ENCODE results near the gene KREMEN1. TPM values are rescaled to one million over a fixed set of nuclear protein-coding genes. Genes with fewer than 3 reads are reported as not detected.
"Not testable (repeated sequence)": the region's sequence is repeated elsewhere in the genome, so short reads cannot be mapped to it uniquely, and the experiment has no call there.

The KREMEN1 gene
- total RNA-seq, 1 experiment from 2014 or later = 2.2 TPM

DNA sequence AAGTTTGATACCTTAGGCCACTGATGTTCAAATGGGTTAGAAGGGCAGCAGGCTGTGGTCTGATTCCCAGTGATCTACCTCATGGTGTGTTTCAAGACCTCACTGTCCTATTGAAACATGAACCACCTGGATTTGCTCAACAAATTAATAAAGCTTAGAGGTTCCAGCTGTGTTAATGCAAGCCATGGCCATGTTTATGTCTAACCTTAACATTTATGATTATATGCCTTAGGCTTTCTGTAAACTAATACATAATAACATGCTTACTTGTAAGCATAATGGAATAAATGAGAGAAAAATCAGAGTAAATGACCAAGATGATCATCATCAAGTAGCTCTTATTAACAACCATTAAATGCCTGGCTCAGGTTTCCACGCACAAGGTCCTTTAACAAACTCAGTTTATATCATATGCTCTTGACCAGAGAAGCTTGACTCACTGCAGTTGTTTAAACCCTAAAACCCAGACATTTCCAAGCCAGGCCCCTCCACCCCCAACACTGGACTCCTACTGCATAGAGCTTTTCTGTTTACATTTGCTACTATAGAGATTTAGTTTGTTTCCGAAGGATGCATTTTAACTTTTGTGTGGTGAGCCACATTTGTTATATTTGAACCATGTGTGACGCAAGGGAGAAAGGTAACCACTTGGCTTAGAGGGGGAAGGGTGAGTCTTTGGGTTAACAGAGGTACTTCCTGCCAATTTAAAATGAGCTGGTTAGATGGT lies 43.7 kb downstream of the KREMEN1 start:
- ATAC-seq (no peak), DNase-seq (ENCODE audit: low read depth, low spot score) (no peak)
- Histone ChIP-seq H3K9me3 (ENCODE audit: control insufficient read depth, insufficient read depth, low read depth, low read length) (no peaks in the 10 kb centered on the region), H3K4me1 (ENCODE audit: control insufficient read depth, insufficient read depth, low read length) (no peaks in the 10 kb centered on the region), H3K27me3 (ENCODE audit: control insufficient read depth, insufficient read depth, low read length) (no peaks in the 10 kb centered on the region), H3K36me3 (ENCODE audit: control insufficient read depth, insufficient read depth, low read length) (no peaks in the 10 kb centered on the region), H3K4me3 (ENCODE audit: low read depth in 2 of 2, low read length in 2 of 2) (no peak overlapping the region), H3K27ac (ENCODE audit: low read length) (no peak overlapping the region)
- CTCF ChIA-PET = no interaction called here
- intact Hi-C loops (cut with micrococcal nuclease; ENCODE audit: unreplicated experiment) (no loop called here), in situ Hi-C loops (cut with HindIII; ENCODE audit: low pct_unique_long_range_greater_than_20kb, low sequenced_read_pairs) (no loop called here)
- BruUV-seq (replicated peaks) = no TSS peak
- POLR2A ChIA-PET = no interaction called here
- TF ChIP-seq CTCF (IDR thresholded peaks at IDR 0.05) = no peak
- TF ChIP-seq SIN3A (IDR thresholded peaks at IDR 0.05; ENCODE audit: borderline replicate concordance, insufficient read depth, low read depth, low read length) = no peak
- TF ChIP-seq TCF7L2 (IDR thresholded peaks at IDR 0.05; ENCODE audit: low read depth, low read length) = no peak
- TF ChIP-seq REST (IDR thresholded peaks at IDR 0.05; ENCODE audit: insufficient read depth in 1 of 2, low read depth in 2 of 2, low read length in 1 of 2) = no peak
- TF ChIP-seq POLR2AphosphoS5 (IDR thresholded peaks at IDR 0.05; ENCODE audit: low read depth, low read length) = no peak

DNA sequence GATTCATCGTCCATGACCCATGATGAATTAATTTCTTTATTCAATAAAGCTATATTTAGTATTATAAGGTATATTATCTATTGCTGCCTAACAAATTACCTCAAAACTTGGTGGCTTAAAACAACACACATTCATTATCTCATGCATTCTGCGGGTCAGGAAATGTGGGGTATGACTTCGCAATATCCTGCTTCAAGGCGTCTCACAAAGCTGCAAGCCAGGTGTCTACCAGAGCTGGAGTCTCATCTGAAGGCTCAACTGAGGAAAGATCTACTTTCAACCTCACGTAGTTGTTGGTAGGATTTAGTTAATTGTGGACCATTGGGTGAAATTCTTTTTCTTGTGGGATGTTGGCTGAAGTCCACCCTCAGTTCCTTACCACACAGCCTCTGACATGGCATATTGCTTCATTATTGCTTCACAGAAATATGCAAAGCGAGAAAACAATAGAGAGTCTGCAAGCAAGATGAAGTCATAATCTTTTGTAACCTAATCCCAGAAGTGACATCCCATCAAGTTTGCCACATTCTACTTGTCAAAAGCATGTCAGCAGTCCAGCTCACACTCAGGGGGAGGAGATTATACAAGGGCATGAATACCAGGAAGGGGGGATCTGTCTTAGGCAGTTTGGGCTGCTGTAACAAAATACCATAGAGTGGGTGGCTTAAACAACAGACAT lies 45.1 kb downstream of the KREMEN1 start:
- H3K27me3 ChIP-seq (ENCODE audit: control insufficient read depth, insufficient read depth, low read length) = no peaks in the 10 kb centered on the region
- CTCF ChIA-PET = no interaction called here
- H3K4me3 ChIP-seq (ENCODE audit: low read depth in 2 of 2, low read length in 2 of 2) = no peak overlapping the region
- no peak for DNase-seq (ENCODE audit: low read depth, low spot score)
- intact Hi-C loops (cut with micrococcal nuclease; ENCODE audit: unreplicated experiment) = no loop called here
- H3K4me1 ChIP-seq (ENCODE audit: control insufficient read depth, insufficient read depth, low read length) = no peaks in the 10 kb centered on the region
- H3K27ac ChIP-seq (ENCODE audit: low read length) = no peak overlapping the region
- no peaks in the 10 kb centered on the region for H3K36me3 ChIP-seq (ENCODE audit: control insufficient read depth, insufficient read depth, low read length)
- POLR2A ChIA-PET = no interaction called here
- TF ChIP-seq CTCF (IDR thresholded peaks at IDR 0.05) (no peak), REST (IDR thresholded peaks at IDR 0.05; ENCODE audit: insufficient read depth in 1 of 2, low read depth in 2 of 2, low read length in 1 of 2) (no peak), POLR2AphosphoS5 (IDR thresholded peaks at IDR 0.05; ENCODE audit: low read depth, low read length) (no peak), SIN3A (IDR thresholded peaks at IDR 0.05; ENCODE audit: borderline replicate concordance, insufficient read depth, low read depth, low read length) (no peak), TCF7L2 (IDR thresholded peaks at IDR 0.05; ENCODE audit: low read depth, low read length) (no peak)
- H3K9me3 ChIP-seq (ENCODE audit: control insufficient read depth, insufficient read depth, low read depth, low read length) = no peaks in the 10 kb centered on the region
- BruUV-seq (replicated peaks) = no TSS peak
- in situ Hi-C loops (cut with HindIII; ENCODE audit: low pct_unique_long_range_greater_than_20kb, low sequenced_read_pairs) = no loop called here
- ATAC-seq = no peak

DNA sequence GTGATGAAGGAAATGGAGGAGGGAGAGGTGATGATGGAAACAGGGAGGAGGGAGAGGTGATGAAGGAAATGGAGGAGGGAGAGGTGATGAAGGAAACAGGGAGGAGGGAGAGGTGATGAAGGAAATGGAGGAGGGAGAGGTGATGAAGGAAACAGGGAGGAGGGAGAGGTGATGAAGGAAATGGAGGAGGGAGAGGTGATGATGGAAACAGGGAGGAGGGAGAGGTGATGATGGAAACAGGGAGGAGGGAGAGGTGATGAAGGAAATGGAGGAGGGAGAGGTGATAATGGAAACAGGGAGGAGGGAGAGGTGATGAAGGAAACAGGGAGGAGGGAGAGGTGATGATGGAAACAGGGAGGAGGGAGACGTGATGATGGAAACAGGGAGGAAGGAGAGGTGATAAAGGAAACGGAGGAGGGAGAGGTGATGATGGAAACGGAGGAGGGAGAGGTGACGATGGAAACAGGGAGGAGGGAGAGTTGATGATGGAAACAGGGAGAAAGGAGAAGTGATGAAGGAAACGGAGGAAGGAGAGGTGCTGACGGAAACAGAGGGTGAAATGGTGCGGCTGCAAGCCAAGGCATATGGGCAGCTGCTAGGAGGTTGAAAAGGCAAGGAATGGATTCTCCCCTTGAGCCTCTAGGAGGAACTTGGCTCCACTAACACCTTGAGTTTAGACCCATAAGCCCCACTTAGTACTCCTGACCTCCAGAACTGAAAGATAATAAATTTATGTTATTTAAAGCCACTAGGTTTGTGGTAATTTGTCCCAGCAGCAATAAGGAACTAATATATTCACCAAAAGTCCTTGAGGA lies 47.5 kb downstream of the KREMEN1 start:
- DNase-seq (ENCODE audit: low read depth, low spot score); H3K36me3 ChIP-seq (ENCODE audit: control insufficient read depth, insufficient read depth, low read length); H3K27me3 ChIP-seq (ENCODE audit: control insufficient read depth, insufficient read depth, low read length); POLR2A ChIA-PET; H3K27ac ChIP-seq (ENCODE audit: low read length); ATAC-seq; CTCF ChIA-PET; H3K4me1 ChIP-seq (ENCODE audit: control insufficient read depth, insufficient read depth, low read length); H3K9me3 ChIP-seq (ENCODE audit: control insufficient read depth, insufficient read depth, low read depth, low read length); H3K4me3 ChIP-seq (ENCODE audit: low read depth in 2 of 2, low read length in 2 of 2); intact Hi-C loops (cut with micrococcal nuclease; ENCODE audit: unreplicated experiment); in situ Hi-C loops (cut with HindIII; ENCODE audit: low pct_unique_long_range_greater_than_20kb, low sequenced_read_pairs); BruUV-seq (replicated peaks): not testable (repeated sequence)
